K562 (cell line): ENCODE data around the gene METTL21C. TPM values are rescaled to one million over a fixed set of nuclear protein-coding genes. Genes with fewer than 3 reads are reported as not detected.

ENCODE experiments used
- ATAC-seq: fragments of 200-7000 bp; cut with Tn5 transposase; 3 replicates; pipeline ENCODE4 v1.9.1; 2020; ENCODE audit warnings: moderate library complexity
- BruUV-seq: library from RNA; stranded (reverse); fragments of 400-500 nt; replicated peaks from 2 replicates; lab custom pipeline; 2021; lab: Mats Ljungman, UMichigan
- CTCF ChIA-PET: fragments of 300-600 bp; formaldehyde crosslinking; extraction: SDS; loops from one replicate; lab custom pipeline; 2021; ENCODE audit warnings: low intra/inter-chr PET ratio; lab: Yijun Ruan, JAX
- POLR2A ChIA-PET: fragments of 300-600, 350-650 bp; sonication (Branson Sonifier 250); formaldehyde crosslinking; extraction: SDS; loops from one replicate; lab custom pipeline; 2021; ENCODE audit warnings: antibody characterized with exemption, inconsistent platforms; lab: Yijun Ruan, JAX
- DNase-seq, 4 experiments: peaks; one replicate each; pipeline versions ENCODE4 v3.0.0 to v3.0.0-alpha.2; 2011 to 2018; ENCODE audit warnings: low spot score in 3 of 4, mixed read lengths in 3 of 4; ENCODE audit errors: extremely low read depth in 1 of 4
- FAIRE-seq: peaks from 2 replicates; lab custom pipeline; 2011; peaks lifted over from hg19 to GRCh38; lab: Jason Lieb, UNC
- H2AFZ ChIP-seq: 2 replicates; pipeline ENCODE4 v1.6.0; 2011; ENCODE audit warnings: low read depth, low read length, control low read depth, inconsistent platforms
- H3K27ac ChIP-seq: fragments of 200-600 bp; 3 replicates; pipeline ENCODE4 v1.8.0; 2011; ENCODE audit warnings: low read depth, mild to moderate bottlenecking, control low read depth, inconsistent platforms, low read length, moderate library complexity, mixed read lengths; ENCODE audit errors: extremely low read depth
- H3K27me3 ChIP-seq, 2 experiments: fragments of 300-600 bp in 1 of 2; 2 replicates in 1 of 2; 3 replicates in 1 of 2; pipeline versions ENCODE4 v1.6.0 to v1.8.0; 2011; ENCODE audit warnings: inconsistent platforms in 2 of 2, low read length in 2 of 2, mild to moderate bottlenecking in 1 of 2, mixed read lengths in 1 of 2, moderate library complexity in 1 of 2; ENCODE audit not compliant: control insufficient read depth in 2 of 2, insufficient read depth in 2 of 2
- H3K36me3 ChIP-seq: fragments of 300-600 bp; 3 replicates; pipeline ENCODE4 v1.8.0; 2011; ENCODE audit warnings: mild to moderate bottlenecking, low read length, inconsistent platforms; ENCODE audit not compliant: control insufficient read depth, insufficient read depth
- H3K4me1 ChIP-seq, 2 experiments: fragments of 200-600 bp in 1 of 2; replicated peaks in 1 of 2; 2 replicates in 1 of 2; 3 replicates in 1 of 2; pipeline versions ENCODE4 v1.5.1 to v1.8.0; 2011; ENCODE audit warnings: inconsistent platforms in 2 of 2, low read length in 2 of 2, mild to moderate bottlenecking in 1 of 2, mixed read lengths in 1 of 2, moderate library complexity in 1 of 2; ENCODE audit not compliant: control insufficient read depth in 2 of 2, insufficient read depth in 2 of 2
- H3K4me2 ChIP-seq: 2 replicates; pipeline ENCODE4 v1.6.1; 2011; ENCODE audit warnings: low read length, control low read depth, inconsistent platforms, mixed read lengths; ENCODE audit not compliant: insufficient read depth
- H3K4me3 ChIP-seq: fragments of 200-600 bp; sonication (generic), shearing (Covaris generic); 2 replicates; pipeline ENCODE4 v1.5.1; 2016; ENCODE audit warnings: control low read depth, inconsistent platforms
- H3K79me2 ChIP-seq: fragments of 200-600 bp; 3 replicates; pipeline ENCODE4 v1.8.0; 2011; ENCODE audit warnings: low read length, inconsistent platforms; ENCODE audit not compliant: control insufficient read depth, insufficient read depth
- H3K9ac ChIP-seq, 2 experiments: 2 replicates each; pipeline versions ENCODE4 v1.6.0 to v1.6.1; 2011; ENCODE audit warnings: low read depth in 2 of 2, low read length in 2 of 2, control low read depth in 1 of 2, inconsistent platforms in 1 of 2, mild to moderate bottlenecking in 1 of 2, mixed read lengths in 1 of 2; ENCODE audit not compliant: insufficient read depth in 1 of 2
- H3K9me1 ChIP-seq: one replicate; pipeline ENCODE4 v1.6.0; 2011; ENCODE audit warnings: inconsistent platforms, mild to moderate bottlenecking, low read length, moderate library complexity; ENCODE audit not compliant: control insufficient read depth, insufficient read depth
- H3K9me3 ChIP-seq: replicated peaks from 2 replicates; pipeline ENCODE4 v1.5.1; 2011; ENCODE audit warnings: low read depth, low read length, inconsistent platforms; ENCODE audit not compliant: control insufficient read depth, insufficient read depth
- H4K20me1 ChIP-seq: replicated peaks from 2 replicates; pipeline ENCODE4 v1.6.1; 2011; ENCODE audit warnings: low read length, inconsistent platforms, mixed read lengths; ENCODE audit not compliant: control insufficient read depth, insufficient read depth
- CHD2 ChIP-seq: IDR thresholded peaks from 2 replicates; pipeline ENCODE4 v1.6.1; 2011; ENCODE audit warnings: low read depth, low read length
- EP400 ChIP-seq: fragments of 450-650 bp; IDR thresholded peaks from 2 replicates; pipeline ENCODE4 v1.6.1; 2017; ENCODE audit warnings: antibody characterized with exemption, mild to moderate bottlenecking, moderate library complexity
- ERF ChIP-seq: fragments of 450-650 bp; formaldehyde crosslinking; IDR thresholded peaks from 2 replicates; pipeline ENCODE4 v1.4.0; 2020; ENCODE audit warnings: mild to moderate bottlenecking, mixed read lengths
- KAT7 ChIP-seq: sonication (generic); formaldehyde crosslinking; IDR thresholded peaks from 2 replicates; pipeline ENCODE4 v1.8.0; 2022; ENCODE audit warnings: missing genetic modification reagents, mild to moderate bottlenecking, borderline replicate concordance
- KAT8 ChIP-seq: fragments of 450-650 bp; IDR thresholded peaks from 2 replicates; pipeline ENCODE4 v1.6.1; 2016; ENCODE audit warnings: low read depth, mild to moderate bottlenecking
- LCOR ChIP-seq: sonication (generic); formaldehyde crosslinking; IDR thresholded peaks from 2 replicates; pipeline ENCODE4 v1.8.0; 2022; ENCODE audit warnings: mild to moderate bottlenecking, missing genetic modification reagents
- NCOA2 ChIP-seq, 2 experiments: fragments of 450-650 bp; IDR thresholded peaks; 2 replicates each; pipeline ENCODE4 v1.6.1; 2018; ENCODE audit warnings: mild to moderate bottlenecking in 2 of 2, moderate library complexity in 1 of 2; ENCODE audit not compliant: partially characterized antibody in 2 of 2
- RAD51 ChIP-seq: fragments of 450-650 bp; IDR thresholded peaks from 2 replicates; pipeline ENCODE4 v1.7.1; 2016; ENCODE audit warnings: low read depth, mild to moderate bottlenecking, borderline replicate concordance
- TARDBP ChIP-seq: fragments of 450-650 bp; IDR thresholded peaks from 2 replicates; pipeline ENCODE4 v1.6.1; 2016
- YBX1 ChIP-seq: fragments of 450-650 bp; IDR thresholded peaks from 2 replicates; pipeline ENCODE4 v1.7.1; 2016; ENCODE audit warnings: mild to moderate bottlenecking
- ZNF165 ChIP-seq: fragments of 250-450 bp; sonication (Bioruptor Pico); IDR thresholded peaks from 2 replicates; pipeline ENCODE4 v1.4.0; 2020; ENCODE audit warnings: borderline replicate concordance
- ZNF436 ChIP-seq: fragments of 250-450, 450-650 bp; sonication (Bioruptor Pico); formaldehyde crosslinking; IDR thresholded peaks from 2 replicates; pipeline ENCODE4 v1.7.0; 2020; ENCODE audit warnings: mild to moderate bottlenecking
- ZNF445 ChIP-seq: fragments of 250-450 bp; sonication (Bioruptor Pico); IDR thresholded peaks from 2 replicates; pipeline ENCODE4 v1.4.0; 2020; ENCODE audit warnings: low read depth, mild to moderate bottlenecking, moderate library complexity
- ZNF511 ChIP-seq: sonication (generic); formaldehyde crosslinking; IDR thresholded peaks from 2 replicates; pipeline ENCODE4 v1.8.0; 2022; ENCODE audit warnings: mild to moderate bottlenecking, missing genetic modification reagents
- ZNF589 ChIP-seq: fragments of 200-800 bp; sonication (Bioruptor generic); IDR thresholded peaks from 2 replicates; pipeline ENCODE4 v1.6.1; 2016; ENCODE audit warnings: low read depth, missing genetic modification characterization, missing compliant biosample characterization
- ZNF766 ChIP-seq: fragments of 200-800 bp; sonication (Bioruptor generic); conservative IDR thresholded peaks from 2 replicates; pipeline ENCODE4 v1.6.1; 2016; ENCODE audit warnings: missing genetic modification characterization, missing compliant biosample characterization
- ZNF785 ChIP-seq: fragments of 250-450 bp; sonication (Bioruptor Pico); IDR thresholded peaks from 2 replicates; pipeline ENCODE4 v1.4.0; 2020; ENCODE audit warnings: mild to moderate bottlenecking
- WGBS: fragments of 100-300 bp; shearing (Covaris generic); methylation state at CpG from one replicate; pipeline ENCODE4 v1.1.6; 2016; ENCODE audit warnings: low coverage, mixed read lengths; ENCODE audit not compliant: insufficient coverage; ENCODE audit errors: missing lambda C conversion rate; 5-methylcytosine and 5-hydroxymethylcytosine counted together
- in situ Hi-C: fragments of 300-500 bp; cut with MboI; formaldehyde crosslinking; loops from 4 replicates; pipeline ENCODE4 v1.15.0; 2018; ENCODE audit warnings: inconsistent platforms, mixed read lengths
- intact Hi-C: fragments of 100-400 bp; cut with micrococcal nuclease; formaldehyde crosslinking; loops from 2 replicates; pipeline ENCODE4 v1.14.2; 2022
- polyA plus RNA-seq, 8 experiments: library from polyadenylated mRNA; depleted of rRNA in 4 of 8; stranded (reverse) in 5 of 8; unstranded in 3 of 8; fragments of >200 nt; fragmentation: Nextera tagmentation in 2 of 8; fragmentation: Illumina TruSeq in 1 of 8; extraction: Ambion mirVana in 2 of 8; extraction: Trizol in 1 of 8; gene quantifications; 2 replicates each; pipeline versions ENCODE4 v1.2.1 to v1.2.3, GENCODE V29; 2011 to 2014; ENCODE audit warnings: inconsistent platforms in 1 of 8, missing spikeins in 1 of 8
- total RNA-seq, 7 experiments: library from RNA; depleted of rRNA in 6 of 7; stranded (reverse); fragments of >200 nt in 6 of 7; fragmentation: Illumina TruSeq in 2 of 7; extraction: Trizol in 2 of 7; gene quantifications; 2 replicates each; pipeline versions ENCODE4 v1.2.1 to v1.2.3, GENCODE V29; 2011 to 2021; ENCODE audit warnings: low replicate concordance in 1 of 7

The METTL21C gene
- total and polyA plus RNA-seq, 9 of the 15 experiments (the other 6 are each of a cell fraction or from before 2014, with no cell fraction given): not detected

- no peak overlapping the region for H3K4me3 ChIP-seq
- H3K9me3 ChIP-seq: no peaks in the 10 kb centered on the region
- intact Hi-C loops: no loop called here
- no peak for TF ChIP-seq ZNF436
- TF ChIP-seq TARDBP: no peak
- TF ChIP-seq NCOA2 (IDR thresholded peaks at IDR 0.05; ENCODE audit: partially characterized antibody in 2 of 2): no peak
- TF ChIP-seq RAD51: no peak
- TF ChIP-seq ZNF589 (CRISPR knock-in tag): no peak
- no peak for TF ChIP-seq YBX1
- TF ChIP-seq ZNF766 (CRISPR knock-in tag): no peak
- no peak for TF ChIP-seq ZNF785 (CRISPR knock-in tag)
- no peak for TF ChIP-seq ZNF165 (CRISPR knock-in tag)
- TF ChIP-seq ZNF511 (CRISPR knock-in tag): no peak
- no peak for TF ChIP-seq EP400
- no peak for TF ChIP-seq KAT8
- no peak for TF ChIP-seq ERF (CRISPR knock-in tag)
- no peak for TF ChIP-seq LCOR
- TF ChIP-seq KAT7 (CRISPR knock-in tag): no peak
- TF ChIP-seq CHD2: no peak
- TF ChIP-seq ZNF445: no peak
- peaks cover 2 to 17% of the 10 kb centered on the region in 2 experiments; a peak in 4 of 5 replicates for H3K27me3 ChIP-seq
- H4K20me1 ChIP-seq: no peaks in the 10 kb centered on the region
- ChIA-PET POLR2A (no interaction called here), CTCF (no interaction called here)
- H3K9ac ChIP-seq: no peak overlapping the region
- no peak overlapping the region for H3K27ac ChIP-seq
- in situ Hi-C loops: no loop called here
- FAIRE-seq: no peak
- BruUV-seq: no TSS peak
- H3K36me3 ChIP-seq: no peaks in the 10 kb centered on the region
- H3K79me2 ChIP-seq: no peaks in the 10 kb centered on the region
- DNase-seq: no peak
- H3K9me1 ChIP-seq: no peaks in the 10 kb centered on the region
- no peak overlapping the region for H2AFZ ChIP-seq
- H3K4me1 ChIP-seq: no peaks in the 10 kb centered on the region
- H3K4me2 ChIP-seq: no peak overlapping the region
- 0% methylated on average over 2 of the region's 2 CpGs for WGBS
- no peak for ATAC-seq
These were observed 3.8 kb upstream of the METTL21C start for GRCh38 chr13:102698649-102698980.
